ENCODE data around the gene ADGRA3. TPM values are rescaled to one million over a fixed set of nuclear protein-coding genes. Genes with fewer than 3 reads are reported as not detected.

Gene ADGRA3
- total and polyA plus RNA-seq, 3 donors from 2014 or later: 22.9 to 41.7 (median 36.8) TPM

GRCh38 chr4:22430626-22431025, 85.2 kb downstream of the ADGRA3 start:
- intact Hi-C loops (cut with DNase I; ENCODE audit: low total_unique reads): no loop called here
- H3K27me3 ChIP-seq: no peaks in the 10 kb centered on the region

DNA sequence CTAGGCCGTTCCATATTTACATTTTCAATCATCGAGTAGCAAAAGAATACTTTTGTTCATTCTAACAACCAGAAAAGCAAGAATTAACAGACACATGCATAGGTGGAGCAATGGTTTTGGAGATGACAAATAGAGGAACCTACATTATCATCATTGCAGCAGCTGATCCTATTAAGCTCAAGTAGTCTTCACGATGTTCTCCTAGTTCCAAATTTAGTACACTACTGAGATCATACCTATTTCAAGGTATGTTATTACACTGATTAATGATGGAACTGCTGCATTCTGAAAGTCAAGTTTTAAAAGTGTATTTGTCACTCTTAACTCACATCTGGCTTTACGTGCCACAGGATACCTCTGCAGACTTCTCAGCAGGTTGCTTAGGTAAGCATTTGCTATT, 87.4 kb downstream of the ADGRA3 start:
- Histone ChIP-seq H3K27ac (no peak overlapping the region), H3K9me3 (no peaks in the 10 kb centered on the region), H3K36me3 (ENCODE audit: low read depth, missing control alignments) (no peaks in the 10 kb centered on the region), H3K4me1 (no peaks in the 10 kb centered on the region), H3K4me3 (no peak overlapping the region), H3K27me3 (no peaks in the 10 kb centered on the region)
- TF ChIP-seq CTCF (IDR thresholded peaks at IDR 0.05) (no peak), POLR2A (IDR thresholded peaks at IDR 0.05) (no peak)
- 96 to 97% methylated on average over 4 of the region's 4 CpGs for WGBS, 2 donors
- DNase-seq: no peak
- intact Hi-C loops (cut with DNase I; ENCODE audit: low total_unique reads): no loop called here

More at GRCh38 chr4:22430626-22431025, 85.2 kb downstream of the ADGRA3 start:
- 62 to 95% methylated on average over 3 of the region's 3 CpGs for WGBS, 2 donors
- H3K4me3 ChIP-seq: no peak overlapping the region
- TF ChIP-seq POLR2A (IDR thresholded peaks at IDR 0.05): no peak
- TF ChIP-seq CTCF (IDR thresholded peaks at IDR 0.05): no peak
- no peaks in the 10 kb centered on the region for H3K36me3 ChIP-seq (ENCODE audit: low read depth, missing control alignments)
- no peaks in the 10 kb centered on the region for H3K9me3 ChIP-seq
- H3K4me1 ChIP-seq: no peaks in the 10 kb centered on the region
- no peak for DNase-seq
- H3K27ac ChIP-seq: no peak overlapping the region

DNA sequence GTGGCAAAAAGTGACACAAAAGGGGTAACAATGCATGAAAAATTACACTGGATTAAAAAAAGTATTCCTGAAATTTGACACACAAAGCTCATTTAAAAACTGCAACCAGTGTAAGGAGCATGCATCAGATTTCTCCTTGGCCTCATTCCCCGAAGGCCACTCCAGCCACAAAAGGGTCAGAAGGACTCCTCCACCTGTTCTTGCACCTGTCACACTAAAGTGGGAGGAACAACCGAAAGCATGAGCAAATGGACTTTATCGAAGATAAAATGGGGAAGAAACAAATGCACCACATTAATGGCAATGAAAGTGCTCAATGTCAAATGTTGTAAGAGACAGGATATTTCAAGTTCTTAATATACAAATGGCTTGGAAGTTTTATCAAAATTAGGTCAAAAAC, 88.2 kb downstream of the ADGRA3 start:
- Histone ChIP-seq H3K27me3 (no peaks in the 10 kb centered on the region), H3K36me3 (ENCODE audit: low read depth, missing control alignments) (no peaks in the 10 kb centered on the region)
- 52 to 57% methylated on average over 3 of the region's 3 CpGs for WGBS, 2 donors

DNA sequence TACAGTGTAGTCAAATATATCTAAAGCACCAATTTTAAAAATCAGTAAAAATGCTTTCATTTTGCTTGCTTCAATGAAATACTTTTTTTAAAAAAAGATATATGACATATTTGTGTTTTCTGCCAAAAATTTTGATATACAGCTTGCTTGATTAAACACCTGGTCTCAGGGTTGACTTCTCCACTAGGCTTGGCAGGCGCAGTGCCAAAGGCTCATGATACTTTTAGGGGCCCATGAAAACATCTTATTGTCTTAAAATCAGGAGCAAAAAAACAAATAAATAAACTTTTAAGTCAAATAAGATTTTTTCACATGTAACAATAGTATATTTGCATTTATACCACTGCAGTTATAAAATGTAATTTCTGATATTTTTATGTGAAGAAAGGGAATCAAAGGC, 95.6 kb downstream of the ADGRA3 start:
- no peak for DNase-seq
- 91 to 98% methylated on average over 1 of the region's 1 CpG for WGBS, 2 donors
- H3K27ac ChIP-seq: no peak overlapping the region
- H3K27me3 ChIP-seq: no peaks in the 10 kb centered on the region
- H3K4me3 ChIP-seq: no peak overlapping the region
- TF ChIP-seq CTCF (IDR thresholded peaks at IDR 0.05): no peak
- no peak for TF ChIP-seq POLR2A (IDR thresholded peaks at IDR 0.05)
- H3K36me3 ChIP-seq (ENCODE audit: low read depth, missing control alignments): no peaks in the 10 kb centered on the region
- intact Hi-C loops (cut with DNase I; ENCODE audit: low total_unique reads): no loop called here
- H3K4me1 ChIP-seq: no peaks in the 10 kb centered on the region
- no peaks in the 10 kb centered on the region for H3K9me3 ChIP-seq

More for the DNA sequence above, 88.2 kb downstream of the ADGRA3 start:
- Histone ChIP-seq H3K9me3 (no peaks in the 10 kb centered on the region), H3K4me3 (no peak overlapping the region), H3K4me1 (no peaks in the 10 kb centered on the region), H3K27ac (no peak overlapping the region)
- TF ChIP-seq CTCF (IDR thresholded peaks at IDR 0.05): no peak
- TF ChIP-seq POLR2A (IDR thresholded peaks at IDR 0.05): no peak
- no peak for DNase-seq
- intact Hi-C loops (cut with DNase I; ENCODE audit: low total_unique reads): no loop called here

GRCh38 chr4:22417408-22417807, 98.5 kb downstream of the ADGRA3 start:
- no peak overlapping the region for H3K4me3 ChIP-seq
- TF ChIP-seq POLR2A (IDR thresholded peaks at IDR 0.05) (no peak), CTCF (IDR thresholded peaks at IDR 0.05) (no peak)
- H3K27ac ChIP-seq: no peak overlapping the region
- no peaks in the 10 kb centered on the region for H3K27me3 ChIP-seq
- WGBS, 2 donors: 85% methylated on average over 4 of the region's 4 CpGs
- intact Hi-C loops (cut with DNase I; ENCODE audit: low total_unique reads): loop anchor here (10.0 kb wide), 1 partner anchor 267 kb away; no protein-coding TSS in a partner anchor
- no peak for DNase-seq
- H3K36me3 ChIP-seq (ENCODE audit: low read depth, missing control alignments): no peaks in the 10 kb centered on the region
- no peaks in the 10 kb centered on the region for H3K9me3 ChIP-seq
- H3K4me1 ChIP-seq: no peaks in the 10 kb centered on the region
